GM21515 (cell line): ENCODE measurements around the gene SFTPB.
A peak's percentile ranks its signal among the peaks of the same experiment; 100 is the strongest.
"Not testable (repeated sequence)": the region's sequence is repeated elsewhere in the genome, so short reads cannot be mapped to it uniquely, and the experiment has no call there.

Source experiments
- ATAC-seq: cut with Tn5 transposase; IDR thresholded peaks from one replicate; pipeline ENCODE4 v1.9.1; 2021; ENCODE audit not compliant: unreplicated experiment

Gene SFTPB

DNA sequence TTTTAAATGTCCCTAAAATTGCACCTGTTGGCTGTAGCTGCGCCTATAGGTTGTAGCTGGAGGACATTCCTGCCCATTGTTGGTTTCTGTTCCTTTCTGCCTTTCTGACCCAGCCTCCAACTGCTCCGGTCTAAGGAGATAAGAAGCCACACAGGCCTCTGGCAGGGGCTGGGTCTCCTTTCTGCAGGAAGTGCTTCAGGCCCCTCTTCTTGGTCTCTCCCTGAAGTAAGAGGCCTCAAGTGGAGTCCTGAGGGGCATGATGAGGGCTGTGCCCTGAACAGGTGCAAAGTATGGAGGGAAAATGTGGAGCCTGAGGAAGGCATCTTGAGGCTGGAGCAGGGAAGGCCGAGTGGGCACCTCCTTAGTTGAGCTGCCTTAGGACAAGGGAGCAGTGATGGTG, 10.4 kb upstream of the SFTPB start:
- ATAC-seq = no peak

DNA sequence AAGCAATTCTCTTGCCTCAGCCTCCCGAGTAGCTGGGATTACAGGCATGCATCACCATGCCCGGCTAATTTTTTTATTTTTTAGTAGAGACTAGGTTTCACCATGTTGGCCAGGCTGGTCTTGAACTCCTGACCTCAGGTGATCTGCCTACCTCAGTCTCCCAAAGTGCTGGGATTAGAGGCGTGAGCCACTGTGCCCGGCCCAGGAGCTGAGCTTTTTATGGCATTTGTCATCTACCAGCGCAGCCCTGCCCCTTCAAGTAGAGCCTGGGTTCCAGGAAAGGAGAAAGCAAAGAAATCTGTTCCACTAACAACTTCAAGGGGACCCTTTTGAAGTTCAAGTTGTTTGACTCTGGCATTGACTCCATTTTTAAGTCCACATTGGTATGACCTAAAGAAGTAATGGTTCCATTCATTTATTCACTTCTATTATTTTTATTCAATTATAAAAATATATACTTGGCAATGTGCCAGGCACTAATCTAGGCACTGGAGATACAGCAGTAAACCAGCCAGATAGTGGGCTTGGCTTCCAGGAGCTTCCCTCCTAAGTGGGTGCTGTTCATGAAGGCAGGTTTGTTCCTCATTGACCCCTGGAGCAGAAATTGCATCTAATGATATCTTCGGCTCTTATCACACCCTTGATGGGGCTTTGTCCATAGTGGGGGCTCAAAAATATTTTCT, 8.0 kb upstream of the SFTPB start:
- ATAC-seq = no peak

DNA sequence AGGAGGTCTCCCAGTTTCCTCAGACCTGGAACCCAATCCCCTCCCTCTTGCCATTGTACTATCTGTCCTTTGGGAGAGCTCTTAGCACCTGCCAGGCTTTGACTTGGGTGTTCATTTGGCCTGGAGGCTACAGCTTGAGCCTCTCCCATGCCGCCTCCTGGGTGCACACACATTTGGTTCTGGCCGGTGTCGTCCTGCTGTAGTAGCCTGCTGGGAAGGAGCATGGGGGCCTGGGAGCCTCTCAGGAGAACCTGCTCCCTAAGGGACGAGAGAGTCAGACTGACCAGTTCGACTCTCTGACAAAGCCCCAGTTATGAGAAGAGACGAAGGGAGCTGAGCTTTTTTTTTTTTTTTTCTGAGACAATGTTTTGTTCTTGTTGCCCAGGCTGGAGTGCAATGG, 7.4 kb upstream of the SFTPB start:
- ATAC-seq = no peak

DNA sequence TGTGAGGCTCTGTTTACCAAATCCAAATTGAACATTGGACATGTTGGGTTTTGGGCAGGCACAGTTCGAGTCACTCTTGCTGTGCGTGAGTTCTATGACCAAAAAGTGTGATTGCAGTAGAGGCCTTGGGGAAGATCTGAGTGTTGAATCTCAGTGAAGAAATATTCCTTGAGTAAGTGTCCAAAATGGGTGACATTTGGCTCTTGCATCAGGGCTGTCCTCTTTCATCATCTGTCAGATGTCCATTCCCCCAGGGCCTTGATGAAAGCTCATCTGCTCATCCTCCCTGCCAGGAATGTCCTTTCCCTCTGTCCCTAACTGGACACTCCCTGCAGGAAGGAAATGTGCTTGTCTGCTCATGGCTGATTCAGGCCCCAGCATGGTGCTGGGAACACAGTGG, 6.4 kb upstream of the SFTPB start:
- ATAC-seq = no peak

DNA sequence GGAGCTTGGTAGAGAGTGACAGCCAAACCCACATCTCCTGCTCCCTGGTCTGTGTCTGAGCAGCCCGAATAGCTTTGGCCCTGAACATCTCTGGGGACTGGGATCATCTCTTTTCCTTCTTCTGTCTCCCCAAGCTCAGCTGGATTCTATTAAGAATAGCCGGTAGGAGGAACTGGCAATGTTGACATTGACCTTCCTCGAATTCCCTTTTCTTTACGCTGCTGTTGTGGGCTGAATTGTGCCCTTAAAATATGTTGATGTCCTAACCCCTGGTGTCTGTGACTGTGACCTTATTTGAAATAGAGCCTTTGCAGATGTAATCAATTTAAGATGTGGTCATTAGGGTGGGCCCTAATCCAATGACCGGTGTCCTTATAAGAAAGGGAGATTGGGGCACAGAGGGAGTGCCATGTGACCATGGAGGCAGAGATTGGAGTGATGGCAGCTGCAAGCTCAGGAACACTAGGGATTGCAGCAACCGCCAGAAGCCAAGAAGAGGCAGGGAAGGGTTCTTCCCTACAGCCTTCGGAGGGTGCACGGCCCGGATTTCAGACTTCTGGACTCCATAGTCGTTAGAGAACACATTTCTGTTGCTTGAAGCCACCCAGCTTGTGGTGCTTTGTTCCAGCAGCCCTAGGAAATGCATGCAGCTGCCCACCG, 5.8 kb upstream of the SFTPB start:
- no peak for ATAC-seq

DNA sequence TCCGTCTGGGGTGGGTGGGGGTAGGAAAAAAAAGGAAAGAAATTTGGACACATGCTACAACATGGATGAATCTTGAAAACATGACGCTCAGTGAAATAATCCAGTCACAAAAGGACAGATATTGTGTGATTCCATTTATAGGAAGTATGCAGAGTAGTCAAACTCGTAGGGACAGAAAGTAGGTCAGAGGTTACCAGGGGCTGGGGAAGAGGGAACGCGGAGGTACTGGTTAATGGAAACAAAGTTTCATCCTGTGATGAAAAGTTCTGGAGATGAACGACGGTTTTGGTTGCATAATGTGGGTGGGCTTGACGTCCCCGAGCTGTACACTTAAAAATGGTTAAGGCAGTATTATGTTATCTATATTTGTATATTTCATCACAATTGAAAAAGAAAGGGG, 4.5 kb upstream of the SFTPB start:
- ATAC-seq = no peak

DNA sequence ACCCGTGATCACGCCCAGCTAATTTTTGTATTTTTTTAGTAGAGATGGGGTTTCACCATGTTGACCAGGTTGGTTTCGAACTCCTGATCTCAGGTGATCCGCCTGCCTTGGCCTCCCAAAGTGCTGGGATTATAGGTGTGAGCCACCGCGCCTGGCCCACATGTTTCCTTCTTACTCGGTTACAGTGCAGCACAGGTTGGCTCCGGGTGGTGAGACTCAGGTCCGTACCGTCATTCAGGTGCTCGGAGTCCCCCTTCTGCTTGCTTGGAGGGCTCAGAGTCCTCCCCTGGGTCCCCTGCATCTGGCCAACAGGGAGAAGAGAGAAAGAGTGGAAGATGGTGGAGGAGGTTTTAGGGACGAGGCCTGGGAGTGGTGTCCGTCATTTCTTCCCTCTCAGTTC, 2.4 kb upstream of the SFTPB start:
- not testable (repeated sequence) for ATAC-seq

DNA sequence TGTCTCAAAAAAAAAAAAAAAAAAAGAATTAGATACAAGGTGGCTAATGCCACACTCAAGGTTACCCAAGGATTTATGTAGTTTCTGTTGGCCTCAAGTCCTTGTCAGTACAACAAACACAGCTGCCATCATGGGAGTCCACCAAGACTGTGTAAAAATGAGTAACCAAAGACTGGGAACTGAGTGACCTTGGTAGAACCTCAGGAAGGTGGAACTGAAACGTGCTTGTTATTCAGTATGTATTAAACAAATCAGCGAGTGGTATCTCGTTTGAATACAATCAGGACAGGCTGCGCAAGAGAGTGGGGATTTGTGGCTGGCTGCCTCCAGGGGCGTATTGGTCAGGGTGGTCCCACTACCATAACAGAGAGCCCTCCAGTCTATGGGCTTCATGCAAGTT, 1.6 kb upstream of the SFTPB start:
- ATAC-seq = peak; percentile 70

DNA sequence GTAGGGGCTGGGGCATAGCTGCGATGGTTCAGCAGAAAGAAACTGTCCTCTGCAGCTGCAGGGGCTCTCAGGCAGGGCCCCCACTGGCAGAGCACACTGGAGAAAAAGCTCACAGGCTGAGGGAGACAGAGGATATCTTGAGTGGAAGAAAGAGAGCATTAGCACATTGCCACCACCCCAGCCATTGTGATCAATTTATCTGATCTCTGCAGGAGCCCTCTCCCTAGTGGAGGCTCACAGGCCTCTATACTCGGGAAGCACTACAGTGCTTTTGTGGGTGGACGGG, 801 bp upstream of the SFTPB start:
- no peak for ATAC-seq

DNA sequence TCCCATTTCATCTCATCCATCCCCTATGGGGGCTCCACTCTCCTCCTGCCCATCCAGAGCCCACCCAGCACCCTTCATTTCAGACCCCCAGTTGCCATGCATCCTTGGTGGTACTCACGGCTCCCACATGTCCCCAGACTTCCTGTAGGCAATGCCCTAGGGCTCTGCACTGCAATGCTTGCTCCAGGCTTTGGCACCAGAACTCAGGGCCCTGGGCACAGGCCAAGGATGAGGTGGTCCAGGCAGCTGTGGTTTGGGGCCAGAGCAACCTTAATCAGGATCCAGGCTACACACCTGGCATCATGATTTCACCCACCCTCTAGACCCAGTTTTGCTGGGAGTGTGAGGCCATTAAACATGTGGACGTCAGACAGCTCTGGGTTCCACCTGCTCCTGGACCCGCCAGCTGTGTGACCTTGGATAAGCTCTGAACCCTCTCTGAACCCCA, 414 bp downstream of the SFTPB start:
- no peak for ATAC-seq

DNA sequence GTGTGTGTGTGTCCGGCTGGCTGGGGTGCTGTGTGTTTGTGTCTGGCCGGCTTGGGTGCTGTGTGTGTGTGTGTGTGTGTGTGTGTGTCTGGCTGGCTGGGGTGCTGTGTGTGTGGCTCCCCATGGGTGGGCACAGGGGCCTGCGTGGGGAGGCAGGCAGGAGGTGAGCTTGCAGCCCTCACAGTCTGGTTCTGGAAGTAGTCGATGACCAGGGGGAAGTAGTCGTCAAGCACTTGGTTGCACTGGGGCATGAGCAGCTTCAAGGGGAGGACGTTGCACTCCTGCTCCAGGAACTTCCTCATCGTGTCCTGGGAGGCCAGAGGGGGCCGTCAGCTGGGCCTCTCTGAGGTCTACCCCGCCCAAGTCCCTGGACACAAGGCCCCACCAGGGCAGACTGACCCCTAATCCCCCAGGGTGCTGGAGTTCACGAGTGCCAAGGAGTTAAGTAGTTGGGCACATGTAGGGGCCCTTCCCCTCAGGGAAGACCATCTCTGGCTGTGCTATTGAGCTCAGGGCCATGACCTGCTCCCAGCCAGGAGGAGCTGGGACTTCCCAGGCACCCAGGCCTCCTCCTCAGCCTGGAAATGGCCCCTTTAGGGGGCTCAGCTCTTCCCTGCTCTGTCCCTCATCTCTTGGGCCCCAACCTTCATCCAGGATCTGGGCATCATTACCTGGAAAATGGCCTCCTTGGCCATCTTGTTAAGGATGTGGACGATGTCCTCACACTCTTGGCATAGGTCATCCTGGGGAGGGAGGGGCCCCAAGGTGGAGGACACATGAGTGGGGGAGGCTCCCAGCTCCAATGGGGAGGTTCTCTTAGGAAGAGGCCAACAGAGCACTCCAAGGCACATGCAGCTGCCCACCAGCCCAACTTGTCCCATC, 1.3 kb downstream of the SFTPB start:
- ATAC-seq = no peak

DNA sequence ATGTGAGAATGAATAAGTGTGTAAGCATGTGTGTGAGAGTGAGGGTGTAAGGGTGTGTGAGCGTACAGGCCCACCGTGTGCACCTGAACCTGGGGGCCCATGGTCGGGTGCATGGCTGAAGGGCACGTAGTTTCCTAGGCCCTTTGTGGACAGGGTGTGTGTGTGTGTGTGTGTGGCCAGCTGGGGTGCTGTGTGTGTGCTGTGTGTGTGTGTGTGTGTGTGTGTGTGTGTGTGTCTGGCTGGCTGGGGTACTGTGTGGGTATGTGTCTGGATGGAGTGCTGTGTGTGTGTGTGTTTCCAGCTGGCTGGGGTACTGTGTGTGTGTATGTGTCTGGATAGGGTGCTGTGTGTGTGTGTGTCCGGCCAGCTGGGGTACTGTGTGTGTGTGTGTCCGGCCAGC, 2.0 kb downstream of the SFTPB start:
- no peak for ATAC-seq

DNA sequence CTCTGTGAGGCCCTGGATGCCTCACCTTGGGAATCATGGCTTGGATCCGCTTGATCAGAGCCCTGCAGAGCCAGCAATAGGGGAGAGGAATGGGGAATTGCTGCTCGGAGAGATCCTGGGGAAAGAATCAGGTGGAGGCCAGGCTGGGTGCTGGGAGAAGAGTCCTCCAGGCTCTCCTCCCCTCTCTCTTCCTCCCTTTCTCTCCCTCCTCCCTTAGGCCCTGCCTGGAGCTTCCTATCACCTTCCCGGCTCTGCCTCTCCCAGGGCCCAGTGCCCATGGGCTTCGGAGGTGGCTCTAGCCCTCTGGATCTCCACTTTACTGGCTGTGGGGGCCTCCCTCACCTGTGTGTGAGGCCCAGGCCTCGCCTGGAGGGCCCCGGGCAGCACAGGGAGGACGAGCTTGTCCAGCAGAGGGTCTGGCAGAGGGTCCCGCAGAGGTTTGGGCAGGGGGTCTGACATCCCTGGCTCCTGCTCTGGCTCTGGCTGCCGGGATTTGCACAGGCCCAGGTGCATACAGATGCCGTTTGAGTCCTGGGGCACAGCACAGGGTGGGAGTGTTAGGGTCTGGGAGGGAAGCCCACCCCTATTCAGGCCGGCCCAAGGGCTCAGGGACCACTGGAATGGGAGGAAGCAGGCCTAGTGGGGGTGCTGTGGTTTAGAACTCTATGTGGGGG, 2.6 kb downstream of the SFTPB start:
- ATAC-seq = no peak

DNA sequence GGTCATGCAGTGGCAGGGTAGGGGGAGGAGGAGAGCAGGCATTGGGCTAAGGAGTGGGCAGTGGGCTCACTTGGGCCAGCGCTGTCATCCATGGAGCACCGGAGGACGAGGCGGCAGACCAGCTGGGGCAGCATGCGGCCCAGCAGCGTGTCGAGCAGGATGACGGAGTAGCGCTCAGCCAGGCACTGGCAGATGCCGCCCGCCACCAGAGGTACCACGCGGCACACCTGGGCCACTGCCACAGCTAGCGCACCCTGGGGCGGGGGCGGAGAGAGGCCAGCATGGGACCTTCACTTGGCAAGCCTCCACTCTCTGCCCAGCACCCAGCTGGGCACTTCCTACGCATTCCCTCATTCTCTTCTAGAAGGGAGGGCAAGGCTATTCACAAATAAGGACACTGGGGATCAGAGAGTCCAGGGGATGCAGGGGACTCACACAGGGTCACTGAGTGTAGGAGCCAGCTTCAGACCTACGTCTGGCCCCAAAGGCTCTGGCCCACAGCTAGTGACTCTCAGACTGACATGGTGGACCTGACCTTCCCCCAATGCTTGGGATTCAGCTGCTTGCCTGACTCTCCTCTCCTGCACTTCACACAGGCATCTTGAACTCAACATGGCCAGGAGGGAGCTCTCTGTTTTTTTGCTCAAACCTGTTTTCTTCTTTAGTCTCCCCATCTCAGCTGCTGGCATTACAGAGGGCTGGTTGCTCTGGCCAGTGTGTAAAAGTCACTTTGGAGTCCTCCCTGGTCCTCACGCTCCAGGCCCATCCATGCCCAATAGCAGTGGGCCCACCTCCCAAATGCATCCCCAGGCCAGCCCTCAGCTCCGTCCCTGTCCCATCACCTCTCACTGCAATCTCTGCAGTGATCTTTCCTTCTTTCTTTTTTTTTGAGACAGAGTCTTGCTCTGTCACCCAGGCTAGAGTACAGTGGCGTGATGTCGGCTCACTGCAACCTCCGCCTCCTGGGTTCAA, 4.1 kb downstream of the SFTPB start:
- ATAC-seq = no peak

DNA sequence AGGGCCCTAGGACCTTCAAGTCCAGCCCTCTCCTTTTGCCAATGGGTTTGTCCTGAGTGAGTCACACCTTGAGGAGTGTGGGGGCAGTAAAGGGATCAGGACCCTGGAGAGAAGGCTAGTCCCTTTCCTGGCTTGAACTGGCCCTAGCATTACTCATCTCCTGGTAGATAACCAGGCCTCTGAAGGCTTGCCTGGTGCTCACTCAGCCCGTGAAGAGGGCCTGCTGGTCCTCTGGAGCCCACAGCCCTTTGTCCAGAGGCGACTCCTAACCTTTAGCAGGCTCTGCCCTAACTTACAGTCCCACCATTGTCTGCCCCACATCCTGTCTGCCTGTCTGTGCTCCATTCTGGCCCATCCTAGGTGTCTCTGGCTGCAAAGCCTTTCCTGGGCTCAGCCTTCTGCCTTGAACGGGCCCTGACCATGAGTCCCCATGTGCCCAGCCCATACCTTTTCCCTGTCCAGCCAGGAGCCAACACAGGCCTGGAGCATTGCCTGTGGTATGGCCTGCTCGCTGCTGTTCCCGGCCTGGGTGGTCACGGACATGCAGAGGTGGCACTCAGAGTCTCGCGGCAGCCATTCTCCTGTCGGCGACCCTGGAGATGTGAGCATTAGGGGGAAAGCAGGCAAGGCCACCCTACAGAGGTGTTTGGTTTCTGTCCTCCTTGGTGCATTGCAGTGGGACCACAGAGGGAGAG, 5.0 kb downstream of the SFTPB start:
- no peak for ATAC-seq

DNA sequence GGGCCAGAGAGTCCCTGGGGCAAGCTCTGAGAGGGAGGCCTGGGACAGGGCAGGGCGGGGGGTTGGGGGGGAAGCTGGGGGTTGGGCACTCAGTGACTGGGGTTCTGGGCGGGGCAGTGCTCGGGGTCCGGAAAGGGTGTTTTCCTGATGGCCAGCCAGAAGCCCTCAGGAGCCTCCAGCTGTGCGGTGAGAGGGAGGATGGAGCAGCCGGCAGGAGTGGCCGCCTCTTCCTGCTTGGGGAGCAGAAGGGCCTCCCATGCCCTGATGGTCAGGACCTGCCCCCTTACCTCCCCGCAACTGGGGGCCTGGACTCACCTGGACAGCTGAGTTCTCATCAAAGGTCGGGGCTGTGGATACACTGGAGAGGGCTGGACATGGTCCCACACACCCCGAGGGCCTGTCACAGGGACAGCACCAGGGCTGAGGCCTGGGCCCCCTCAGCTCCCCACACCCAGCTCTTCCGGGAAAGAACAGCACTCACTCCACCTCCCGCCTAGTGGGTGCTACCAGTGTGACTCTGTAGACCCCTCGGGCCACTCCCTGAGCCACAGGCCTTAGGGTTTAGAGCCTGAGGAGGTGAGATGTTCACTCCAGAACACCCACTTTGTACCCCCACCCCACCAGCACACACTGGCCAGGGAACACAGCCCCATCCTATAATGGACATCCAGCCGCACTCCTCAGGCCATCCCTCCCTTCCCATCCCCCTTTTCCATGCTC, 6.7 kb downstream of the SFTPB start:
- no peak for ATAC-seq

DNA sequence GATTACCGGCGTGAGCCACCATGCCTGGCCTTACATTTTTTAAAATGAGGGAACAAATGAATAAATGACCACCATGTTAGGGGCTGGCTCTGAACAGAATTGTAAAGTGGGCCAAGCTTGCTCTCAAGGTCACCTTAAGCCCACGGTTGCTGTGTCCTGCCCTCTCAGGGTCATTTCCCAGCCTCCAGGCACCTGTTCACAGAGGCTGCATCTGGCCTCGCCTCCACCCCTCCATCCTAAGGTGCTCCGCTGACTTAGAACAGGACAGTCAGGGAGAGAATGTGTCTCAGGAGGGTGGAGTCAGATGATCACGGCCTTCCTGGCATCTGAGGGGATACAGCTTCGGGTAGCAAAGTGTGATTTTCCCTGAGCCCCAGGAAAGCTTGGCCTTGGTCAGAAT, 7.3 kb downstream of the SFTPB start:
- ATAC-seq = no peak

DNA sequence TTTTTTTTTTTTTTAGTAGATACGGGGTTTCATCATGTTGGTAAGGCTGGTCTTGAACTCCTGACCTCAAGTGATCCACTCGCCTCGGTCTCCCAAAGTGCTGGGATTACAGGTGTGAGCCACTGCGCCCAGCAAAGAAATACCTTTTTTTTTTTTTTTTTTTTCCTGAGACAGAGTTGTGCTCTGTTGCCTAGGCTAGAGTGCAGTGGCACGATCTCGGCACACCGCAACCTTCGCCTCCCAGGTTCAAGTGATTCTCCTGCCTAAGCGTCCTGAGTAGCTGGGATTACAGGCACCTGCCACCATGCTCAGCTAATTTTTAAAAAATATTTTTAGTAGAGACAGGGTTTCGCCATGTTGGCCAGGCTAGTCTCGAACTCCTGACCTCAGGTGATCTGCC, 7.7 kb downstream of the SFTPB start:
- ATAC-seq = not testable (repeated sequence)

DNA sequence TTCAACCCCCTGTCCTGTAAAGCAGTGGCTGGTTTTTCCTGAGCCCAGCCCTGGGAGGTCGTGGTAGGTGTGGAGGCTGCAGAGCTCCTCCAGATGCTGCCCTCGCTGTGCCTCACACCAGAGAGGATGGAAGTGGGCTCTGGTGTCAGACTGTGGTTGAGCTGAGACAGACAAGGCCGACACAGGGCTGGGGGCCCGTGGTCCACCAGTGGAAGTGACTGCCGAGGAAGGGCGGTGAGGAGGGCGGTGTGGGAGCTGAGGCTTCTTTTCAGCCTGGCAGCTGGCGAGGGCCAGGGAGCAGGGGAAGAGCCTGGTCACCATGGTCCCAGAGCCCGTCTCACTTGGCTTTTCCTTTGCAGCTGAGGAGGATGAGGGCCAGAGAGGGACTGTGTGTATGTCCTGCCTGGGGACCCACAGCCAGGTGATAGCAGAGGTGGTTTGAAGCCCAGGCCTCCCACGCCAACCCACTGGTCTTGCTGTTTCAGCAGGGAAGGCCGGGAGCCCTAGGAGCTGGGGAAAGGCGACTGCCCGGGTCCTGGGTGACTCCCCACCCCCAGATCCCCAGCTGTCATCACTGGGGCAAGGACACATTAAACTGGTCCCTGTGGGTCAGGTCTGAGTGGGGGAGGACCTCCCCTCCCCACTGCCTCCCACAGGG, 8.5 kb downstream of the SFTPB start:
- ATAC-seq = no peak
